Stomach smooth muscle (tissue), 2 donors: ENCODE results near the gene SEMA3G.

ENCODE experiments used
- H3K27ac ChIP-seq: one replicate; pipeline ENCODE4 v1.7.0; 2013; ENCODE audit warnings: mild to moderate bottlenecking, low read length, inconsistent platforms
- H3K27me3 ChIP-seq, 2 donors: one replicate each; pipeline ENCODE4 v1.7.0; 2013; ENCODE audit warnings: low read length in 2 of 2; ENCODE audit not compliant: insufficient read depth in 2 of 2, control insufficient read depth in 1 of 2
- H3K36me3 ChIP-seq, 2 donors: one replicate each; pipeline ENCODE4 v1.7.0; 2013; ENCODE audit warnings: low read length in 2 of 2; ENCODE audit not compliant: control insufficient read depth in 2 of 2, insufficient read depth in 2 of 2
- H3K4me1 ChIP-seq: one replicate; pipeline ENCODE4 v1.7.0; 2013; ENCODE audit warnings: low read length; ENCODE audit not compliant: control insufficient read depth, insufficient read depth
- H3K4me3 ChIP-seq, 2 donors: one replicate each; pipeline ENCODE4 v1.7.0; 2013; ENCODE audit warnings: low read length in 2 of 2
- H3K9ac ChIP-seq, 2 donors: one replicate each; pipeline ENCODE4 v1.7.0; 2013; ENCODE audit warnings: low read length in 2 of 2, mild to moderate bottlenecking in 1 of 2
- H3K9me3 ChIP-seq, 2 donors: one replicate each; pipeline ENCODE4 v1.7.0; 2013; ENCODE audit warnings: low read length in 2 of 2; ENCODE audit not compliant: control insufficient read depth in 2 of 2
- donor health status: healthy.
- donor health status: Pancreatic carcinoma.

Gene SEMA3G

DNA sequence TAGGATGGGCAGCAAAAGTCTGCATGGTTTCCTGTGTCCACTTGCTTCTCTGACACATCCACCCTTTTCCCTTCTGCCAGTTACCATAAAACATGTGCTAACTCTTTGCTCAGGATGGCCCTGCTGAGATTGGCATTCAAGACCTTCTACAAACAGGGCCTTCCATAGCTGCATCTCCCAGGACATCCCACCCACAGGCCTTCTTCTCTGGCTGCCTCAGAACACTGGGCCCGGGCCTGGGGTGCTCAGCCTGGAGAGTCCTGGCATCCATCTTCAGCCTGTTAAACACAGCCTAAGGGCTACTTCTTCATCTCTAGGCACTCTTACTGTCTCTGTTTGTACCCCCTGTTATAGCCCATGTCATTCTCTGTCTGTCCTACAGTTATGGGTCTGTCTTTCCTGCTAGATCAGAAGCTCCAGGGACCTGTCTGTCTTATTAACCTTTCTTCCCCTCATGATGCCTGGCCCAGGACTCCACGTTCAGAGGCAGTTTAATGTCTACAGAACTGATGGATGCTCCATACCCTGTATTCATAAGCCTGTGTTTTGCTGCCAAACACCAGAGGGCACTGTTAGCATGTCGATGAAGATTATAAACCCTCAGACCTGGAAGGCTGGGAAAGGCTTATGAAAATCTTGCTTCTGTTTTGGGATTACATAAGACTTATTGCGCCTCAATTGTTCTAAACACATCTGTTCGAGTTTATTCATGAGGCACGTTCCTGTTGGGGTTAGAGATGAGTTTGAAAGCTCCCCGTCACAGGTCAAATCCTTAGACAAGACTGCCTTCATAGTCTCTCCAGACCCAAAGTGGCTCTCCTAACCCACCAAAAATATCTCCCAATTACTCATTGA is 16.5 kb downstream of the SEMA3G start:
- H3K9me3 ChIP-seq, result no peaks in the 10 kb centered on the region
- no peaks in the 10 kb centered on the region for H3K27me3 ChIP-seq
- peaks cover 11% of the 10 kb centered on the region for H3K4me1 ChIP-seq
- peak overlapping the region; percentile 22 to 37 for H3K4me3 ChIP-seq
- peak overlapping the region; percentile 14 to 36 for H3K9ac ChIP-seq
- no peak overlapping the region for H3K27ac ChIP-seq
- no peaks in the 10 kb centered on the region for H3K36me3 ChIP-seq

DNA sequence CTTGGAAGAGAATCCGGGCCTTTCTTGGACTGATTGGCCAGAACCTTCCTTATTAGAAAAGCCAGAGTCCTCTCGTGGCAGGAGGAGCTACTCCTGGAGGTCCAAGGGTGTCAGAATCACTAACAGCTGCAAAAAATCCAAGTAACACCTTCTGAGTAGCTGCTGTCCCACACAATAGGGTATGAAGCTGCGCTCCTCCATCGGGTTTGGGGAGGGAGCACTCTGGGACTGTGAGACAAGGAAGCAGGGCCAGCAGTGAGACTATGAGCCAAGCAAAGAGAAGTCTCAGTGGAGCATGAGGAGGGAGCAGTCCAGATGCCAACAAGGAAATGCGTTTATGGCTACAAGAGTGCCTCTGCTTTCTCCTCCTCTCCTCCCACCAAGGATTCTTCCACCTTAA is 21.7 kb downstream of the SEMA3G start:
- H3K4me1 ChIP-seq, result no peaks in the 10 kb centered on the region
- H3K27me3 ChIP-seq, result no peaks in the 10 kb centered on the region
- no peaks in the 10 kb centered on the region for H3K9me3 ChIP-seq
- H3K36me3 ChIP-seq, result peaks cover 2 to 3% of the 10 kb centered on the region in 2 donors
- H3K4me3 ChIP-seq, result no peak overlapping the region
- H3K9ac ChIP-seq, result no peak overlapping the region
- no peak overlapping the region for H3K27ac ChIP-seq

DNA sequence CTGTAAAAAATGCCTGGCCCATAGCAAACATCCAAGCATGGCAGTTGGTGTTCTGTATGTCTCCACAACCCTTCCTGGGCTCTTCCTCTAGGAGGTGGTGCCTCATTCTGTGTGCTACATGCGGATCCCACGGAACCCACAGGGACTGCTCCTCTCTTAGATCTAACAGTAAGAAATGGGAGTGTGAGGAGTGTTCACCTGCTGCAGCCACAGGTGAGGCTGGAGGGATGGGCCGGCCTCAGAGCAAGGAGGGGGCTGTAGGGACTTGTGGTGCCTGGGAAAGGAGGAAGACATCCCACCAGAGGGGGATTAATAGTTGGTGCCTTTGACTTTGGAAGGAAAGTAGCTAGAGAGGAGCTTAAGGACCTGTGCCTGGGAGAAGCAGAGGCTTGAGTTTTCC is 22.2 kb downstream of the SEMA3G start:
- no peaks in the 10 kb centered on the region for H3K27me3 ChIP-seq
- H3K9me3 ChIP-seq, result no peaks in the 10 kb centered on the region
- H3K4me1 ChIP-seq, result no peaks in the 10 kb centered on the region
- H3K36me3 ChIP-seq, result peaks cover 2 to 3% of the 10 kb centered on the region in 2 donors
- no peak overlapping the region for H3K4me3 ChIP-seq
- no peak overlapping the region for H3K9ac ChIP-seq
- H3K27ac ChIP-seq, result no peak overlapping the region

DNA sequence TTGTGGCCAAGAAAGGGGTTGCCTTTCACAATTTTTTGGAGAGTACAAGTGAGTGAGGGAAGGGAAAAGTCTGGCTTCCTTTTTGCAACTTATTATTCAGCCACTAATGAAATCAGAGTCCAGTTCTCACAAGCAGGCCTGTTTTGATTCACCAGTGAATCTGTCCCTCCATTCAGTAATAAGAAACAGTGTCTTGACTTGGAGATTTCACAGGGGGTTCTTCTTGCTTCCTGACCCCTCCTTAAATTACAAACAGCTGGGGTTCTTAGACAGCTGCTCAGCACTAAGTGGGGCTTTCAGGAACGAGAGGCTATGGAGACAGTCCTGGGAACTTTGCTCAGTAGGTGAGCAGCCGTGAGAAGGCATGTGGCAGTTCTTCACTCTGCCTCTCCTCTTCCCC is 24.5 kb downstream of the SEMA3G start:
- H3K4me3 ChIP-seq, result no peak overlapping the region
- H3K27me3 ChIP-seq, result no peaks in the 10 kb centered on the region
- peaks cover 3 to 5% of the 10 kb centered on the region in 2 donors for H3K36me3 ChIP-seq
- H3K9ac ChIP-seq, result no peak overlapping the region
- no peak overlapping the region for H3K27ac ChIP-seq
- H3K9me3 ChIP-seq, result no peaks in the 10 kb centered on the region
- H3K4me1 ChIP-seq, result no peaks in the 10 kb centered on the region

DNA sequence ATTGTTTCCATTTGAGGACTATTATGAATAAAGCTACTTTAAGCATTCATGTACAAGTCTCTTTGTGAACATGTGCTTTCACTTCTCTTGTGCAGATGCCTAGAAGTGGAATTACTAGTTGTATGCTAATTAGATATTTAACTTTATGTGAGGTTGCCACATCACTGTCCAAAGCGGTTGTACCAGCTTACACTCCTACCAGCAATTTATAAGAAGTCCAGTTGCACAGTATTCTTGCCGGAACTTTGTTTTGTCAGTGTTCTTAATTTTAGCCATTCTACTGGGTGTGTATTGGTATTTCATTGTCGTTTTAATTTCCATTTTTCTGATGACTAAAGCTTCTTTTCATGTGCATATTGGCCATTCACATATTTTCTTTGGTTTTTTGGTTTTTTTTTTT is 29.1 kb downstream of the SEMA3G start:
- Histone ChIP-seq H3K27ac (no peak overlapping the region), H3K4me1 (peaks cover 20% of the 10 kb centered on the region), H3K36me3 (peaks cover 2 to 3% of the 10 kb centered on the region in 2 donors)

DNA sequence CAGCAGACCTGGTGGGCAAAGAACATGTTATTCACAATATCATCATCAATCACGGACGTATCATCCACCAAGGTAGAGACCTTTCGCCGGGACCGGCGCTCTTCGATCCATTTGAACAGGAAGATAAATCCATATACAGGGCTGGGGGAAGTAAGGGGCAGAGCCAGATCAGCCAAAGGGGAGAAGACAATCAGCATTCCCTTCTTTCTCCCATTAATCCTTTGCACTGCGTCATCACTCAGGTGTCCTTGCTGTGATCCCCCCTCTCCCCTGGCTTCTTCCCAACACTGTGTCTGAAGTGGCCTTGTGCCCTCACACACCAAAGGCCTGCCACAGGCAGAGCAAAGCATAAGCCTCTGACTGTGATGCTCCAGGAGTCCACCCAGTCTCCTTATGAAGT is 36.4 kb downstream of the SEMA3G start:
- H3K36me3 ChIP-seq, result peaks cover 31 to 33% of the 10 kb centered on the region in 2 donors
- no peaks in the 10 kb centered on the region for H3K27me3 ChIP-seq
- no peaks in the 10 kb centered on the region for H3K9me3 ChIP-seq
- peaks cover 40% of the 10 kb centered on the region for H3K4me1 ChIP-seq
- peak overlapping the region; percentile 94 to 95 for H3K4me3 ChIP-seq
- H3K27ac ChIP-seq, result no peak overlapping the region
- peak overlapping the region; percentile 42 to 97 for H3K9ac ChIP-seq

More for the DNA sequence above, 29.1 kb downstream of the SEMA3G start:
- Histone ChIP-seq H3K27me3 (no peaks in the 10 kb centered on the region), H3K9ac (no peak overlapping the region), H3K4me3 (no peak overlapping the region), H3K9me3 (no peaks in the 10 kb centered on the region)

DNA sequence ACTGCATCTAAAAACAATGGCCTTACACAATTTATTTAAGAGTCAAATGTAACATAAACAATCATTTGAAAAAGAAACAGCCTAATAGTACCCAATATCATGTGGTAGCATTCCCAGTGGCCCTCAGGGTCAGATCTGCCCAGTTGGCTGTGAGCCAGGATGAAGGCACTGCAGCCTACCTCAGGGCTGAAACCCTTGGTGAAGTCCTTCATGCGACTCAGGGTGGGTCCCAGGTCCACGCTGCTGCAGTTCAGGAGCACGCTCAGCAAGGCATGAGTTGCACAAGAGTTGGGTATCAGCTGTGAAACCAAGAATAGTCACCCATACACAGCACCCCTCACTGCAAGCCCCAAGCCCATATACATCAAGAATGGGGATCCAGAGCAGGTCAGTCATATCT is 37.1 kb downstream of the SEMA3G start:
- peaks cover 33 to 40% of the 10 kb centered on the region in 2 donors for H3K36me3 ChIP-seq
- peak overlapping the region in 1 of 2 donors; percentile 21 for H3K9ac ChIP-seq
- no peak overlapping the region for H3K4me3 ChIP-seq
- peaks cover 41% of the 10 kb centered on the region for H3K4me1 ChIP-seq
- no peaks in the 10 kb centered on the region for H3K27me3 ChIP-seq
- H3K9me3 ChIP-seq, result no peaks in the 10 kb centered on the region
- H3K27ac ChIP-seq, result no peak overlapping the region

DNA sequence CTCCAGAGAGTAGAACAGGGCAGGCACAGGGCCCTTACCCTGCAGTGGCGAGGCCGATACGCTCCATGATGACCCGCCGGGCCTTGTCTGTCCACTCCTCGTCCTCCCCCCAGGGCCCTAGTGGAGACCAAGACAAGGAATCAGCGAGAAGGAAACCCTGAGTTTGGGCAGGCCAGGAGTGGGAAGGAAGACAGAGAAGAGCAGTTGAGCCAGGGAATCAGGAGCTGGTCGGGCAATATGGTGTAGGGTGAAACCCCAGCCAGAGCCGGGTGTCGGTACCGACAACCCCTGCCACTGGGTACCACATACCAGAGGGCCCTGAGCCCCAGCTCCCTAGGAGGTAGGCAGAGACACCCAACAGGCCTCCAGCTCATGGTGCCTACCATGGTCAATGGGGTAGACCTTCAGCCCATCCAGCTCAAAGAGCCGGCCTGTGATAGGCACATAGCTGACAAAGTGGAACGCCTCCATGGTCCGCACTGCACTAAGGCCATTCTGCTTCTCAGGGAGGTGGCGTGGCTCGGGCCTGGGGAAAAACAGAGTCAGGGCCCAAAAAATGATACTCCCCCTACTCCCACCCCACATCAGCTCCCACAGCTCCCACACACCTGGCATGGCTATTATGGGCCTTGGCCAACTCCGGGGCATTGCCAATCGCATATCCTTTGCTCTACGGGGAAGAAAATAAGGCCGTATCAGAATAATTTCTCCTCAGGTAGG is 38.0 kb downstream of the SEMA3G start:
- Histone ChIP-seq H3K27ac (no peak overlapping the region), H3K27me3 (no peaks in the 10 kb centered on the region), H3K4me1 (peaks cover 34% of the 10 kb centered on the region), H3K9me3 (no peaks in the 10 kb centered on the region), H3K4me3 (no peak overlapping the region), H3K9ac (no peak overlapping the region), H3K36me3 (peaks cover 42 to 49% of the 10 kb centered on the region in 2 donors)

DNA sequence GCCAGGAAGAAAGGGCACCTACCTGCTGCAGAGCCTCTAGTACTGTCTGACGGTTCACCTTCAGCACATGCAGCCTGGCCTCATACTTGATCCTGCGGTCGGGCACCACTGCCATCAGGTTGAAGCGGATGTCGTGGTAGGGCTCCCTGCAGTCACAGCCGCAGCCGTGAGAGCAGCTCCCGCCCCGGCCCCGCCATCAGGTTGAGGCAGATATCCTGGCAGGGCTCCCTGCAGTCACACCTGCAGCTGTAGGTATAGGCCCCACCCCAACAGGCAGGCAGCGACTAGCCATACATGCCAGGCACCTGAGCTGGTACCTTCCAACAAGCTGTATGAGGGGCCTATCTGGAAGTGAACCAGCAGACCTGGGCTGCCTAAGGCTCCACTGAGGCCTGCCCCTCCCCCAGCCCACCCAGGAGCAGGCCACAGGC is 38.7 kb downstream of the SEMA3G start:
- Histone ChIP-seq H3K36me3 (peaks cover 44 to 55% of the 10 kb centered on the region in 2 donors), H3K9ac (no peak overlapping the region)

DNA sequence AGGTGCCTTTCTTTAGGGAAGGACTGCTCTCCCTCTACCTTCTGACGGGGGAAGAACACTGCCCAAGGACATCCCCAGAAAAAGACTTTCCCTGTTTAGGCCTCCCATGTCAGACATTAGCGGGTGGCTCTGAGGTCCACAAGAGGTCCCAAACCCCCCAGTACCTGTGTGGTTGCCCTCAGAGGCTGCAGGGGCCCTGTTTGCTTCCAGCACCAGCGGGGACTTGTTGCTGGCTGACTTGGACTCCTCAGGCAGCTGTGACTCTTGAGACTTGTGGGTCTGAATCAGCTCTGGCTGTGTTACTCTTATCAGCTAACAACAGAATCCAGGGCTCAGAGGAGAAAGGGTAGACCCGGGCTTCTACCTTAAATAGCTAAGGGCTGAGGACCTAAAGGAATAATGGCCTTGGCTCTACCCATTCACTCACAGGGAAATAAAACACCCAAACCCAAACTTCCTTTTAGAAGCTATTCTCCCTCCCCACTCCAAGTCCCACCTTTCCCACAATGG is 39.2 kb downstream of the SEMA3G start:
- Histone ChIP-seq H3K27ac (no peak overlapping the region), H3K36me3 (peaks cover 44 to 58% of the 10 kb centered on the region in 2 donors), H3K4me1 (peaks cover 24% of the 10 kb centered on the region), H3K9me3 (no peaks in the 10 kb centered on the region), H3K9ac (no peak overlapping the region), H3K4me3 (no peak overlapping the region), H3K27me3 (no peaks in the 10 kb centered on the region)

More for the DNA sequence above, 38.7 kb downstream of the SEMA3G start:
- Histone ChIP-seq H3K4me3 (no peak overlapping the region), H3K27me3 (no peaks in the 10 kb centered on the region), H3K4me1 (peaks cover 27% of the 10 kb centered on the region), H3K27ac (no peak overlapping the region), H3K9me3 (no peaks in the 10 kb centered on the region)
